Measurements from ENCODE around the gene SLC6A18. TPM values are rescaled to one million over a fixed set of nuclear protein-coding genes. Genes with fewer than 3 reads are reported as not detected.

Gene SLC6A18
- total RNA-seq, 1 donor from 2014 or later, result not detected

DNA sequence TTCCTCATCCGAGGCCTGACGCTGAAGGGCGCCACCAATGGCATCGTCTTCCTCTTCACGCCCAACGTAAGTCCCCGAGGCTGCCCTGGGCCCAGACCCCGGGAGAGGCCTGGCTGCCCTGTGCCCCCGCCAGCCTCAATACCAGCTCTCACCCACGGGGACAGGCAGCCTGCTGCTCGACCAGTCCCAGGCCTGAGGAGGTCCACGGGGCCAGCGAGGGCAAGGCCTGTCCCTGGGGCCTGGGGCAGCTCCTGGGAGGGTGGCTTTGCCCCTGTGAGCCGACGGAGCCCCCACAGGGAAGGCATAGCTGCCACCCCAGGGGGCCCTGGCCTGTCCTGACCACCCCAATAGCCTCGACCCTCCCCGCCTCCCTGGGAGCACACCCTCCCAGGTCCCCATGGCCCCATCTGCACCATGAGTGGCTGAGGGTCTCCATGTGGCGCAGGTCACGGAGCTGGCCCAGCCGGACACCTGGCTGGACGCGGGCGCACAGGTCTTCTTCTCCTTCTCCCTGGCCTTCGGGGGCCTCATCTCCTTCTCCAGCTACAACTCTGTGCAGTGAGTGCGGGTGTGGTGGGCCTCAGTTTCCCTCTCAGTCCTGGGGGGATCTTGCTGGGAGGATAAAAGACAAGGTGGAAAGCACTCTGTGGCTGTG, 11.5 kb upstream of the SLC6A18 start:
- Histone ChIP-seq H3K9me3 (no peaks in the 10 kb centered on the region), H3K27me3 (no peaks in the 10 kb centered on the region), H3K27ac (no peak overlapping the region), H3K4me1 (no peaks in the 10 kb centered on the region), H3K36me3 (no peaks in the 10 kb centered on the region), H3K4me3 (no peak overlapping the region)
- intact Hi-C loops (cut with DNase I), result no loop called here
- TF ChIP-seq, protein P1, sequence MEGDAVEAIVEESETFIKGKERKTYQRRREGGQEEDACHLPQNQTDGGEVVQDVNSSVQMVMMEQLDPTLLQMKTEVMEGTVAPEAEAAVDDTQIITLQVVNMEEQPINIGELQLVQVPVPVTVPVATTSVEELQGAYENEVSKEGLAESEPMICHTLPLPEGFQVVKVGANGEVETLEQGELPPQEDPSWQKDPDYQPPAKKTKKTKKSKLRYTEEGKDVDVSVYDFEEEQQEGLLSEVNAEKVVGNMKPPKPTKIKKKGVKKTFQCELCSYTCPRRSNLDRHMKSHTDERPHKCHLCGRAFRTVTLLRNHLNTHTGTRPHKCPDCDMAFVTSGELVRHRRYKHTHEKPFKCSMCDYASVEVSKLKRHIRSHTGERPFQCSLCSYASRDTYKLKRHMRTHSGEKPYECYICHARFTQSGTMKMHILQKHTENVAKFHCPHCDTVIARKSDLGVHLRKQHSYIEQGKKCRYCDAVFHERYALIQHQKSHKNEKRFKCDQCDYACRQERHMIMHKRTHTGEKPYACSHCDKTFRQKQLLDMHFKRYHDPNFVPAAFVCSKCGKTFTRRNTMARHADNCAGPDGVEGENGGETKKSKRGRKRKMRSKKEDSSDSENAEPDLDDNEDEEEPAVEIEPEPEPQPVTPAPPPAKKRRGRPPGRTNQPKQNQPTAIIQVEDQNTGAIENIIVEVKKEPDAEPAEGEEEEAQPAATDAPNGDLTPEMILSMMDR (IDR thresholded peaks at IDR 0.05), result no peak
- no peak for DNase-seq (ENCODE audit: low spot score in 2 of 2)

DNA sequence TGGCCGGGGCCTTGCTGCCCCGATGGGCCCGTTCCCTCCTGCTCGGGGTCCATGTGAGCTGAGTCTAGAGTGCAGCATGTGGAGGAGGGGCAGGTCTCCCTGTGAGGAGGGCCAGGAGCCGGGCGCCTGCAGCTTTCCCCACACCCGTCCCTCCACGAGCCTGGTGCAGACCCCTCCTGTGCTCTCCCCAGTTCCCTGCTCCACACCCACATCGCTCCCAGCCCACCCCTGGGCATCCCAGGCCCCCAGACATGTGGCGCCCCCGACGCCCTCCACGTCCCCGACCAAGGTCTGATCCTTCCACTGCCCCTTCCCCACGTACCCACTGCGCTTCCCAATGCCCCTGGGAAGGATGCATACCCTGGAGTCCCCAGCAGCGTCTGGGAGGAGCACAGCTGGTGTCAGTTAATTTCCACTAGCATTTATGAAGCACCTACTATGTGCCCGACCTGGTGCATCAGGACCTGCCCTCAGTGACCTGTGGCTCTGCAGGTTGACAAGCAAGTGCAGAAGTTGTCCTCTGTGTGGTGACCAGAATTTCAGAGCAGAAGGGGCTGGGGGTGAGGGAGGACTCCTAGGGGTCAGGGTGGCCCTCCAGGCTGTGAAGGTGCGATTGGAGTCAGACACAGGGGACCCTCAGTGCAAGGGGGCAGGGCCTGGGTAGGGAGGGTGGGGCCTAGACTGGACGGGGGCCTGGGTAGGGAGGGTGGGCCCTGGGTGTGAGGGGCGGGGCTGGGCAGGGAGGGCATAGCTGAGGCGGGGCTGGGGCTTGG, 10.8 kb upstream of the SLC6A18 start:
- intact Hi-C loops (cut with DNase I), result no loop called here
- TF ChIP-seq, protein P1 (IDR thresholded peaks at IDR 0.05), result no peak
- DNase-seq (ENCODE audit: low spot score in 2 of 2), result no peak
- no peaks in the 10 kb centered on the region for H3K4me1 ChIP-seq
- no peak overlapping the region for H3K27ac ChIP-seq
- no peaks in the 10 kb centered on the region for H3K9me3 ChIP-seq
- H3K4me3 ChIP-seq, result no peak overlapping the region
- H3K36me3 ChIP-seq, result no peaks in the 10 kb centered on the region
- H3K27me3 ChIP-seq, result no peaks in the 10 kb centered on the region

DNA sequence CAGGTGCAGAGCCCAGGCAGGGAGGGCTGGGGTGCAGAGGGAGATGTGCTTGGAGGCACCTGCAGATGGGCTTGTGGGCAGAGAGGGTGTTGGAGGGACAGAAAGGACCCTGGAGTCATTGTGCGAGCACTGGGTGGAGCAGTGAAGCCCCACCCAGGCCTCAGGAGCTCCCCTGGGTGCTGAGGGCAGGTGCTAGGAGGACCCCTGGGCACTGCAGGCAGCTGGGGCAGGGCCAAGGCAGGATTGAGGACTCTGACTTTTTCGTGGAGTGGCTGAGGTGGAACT, 10.3 kb upstream of the SLC6A18 start:
- no peaks in the 10 kb centered on the region for H3K4me1 ChIP-seq
- TF ChIP-seq, protein P1 (IDR thresholded peaks at IDR 0.05), result no peak

DNA sequence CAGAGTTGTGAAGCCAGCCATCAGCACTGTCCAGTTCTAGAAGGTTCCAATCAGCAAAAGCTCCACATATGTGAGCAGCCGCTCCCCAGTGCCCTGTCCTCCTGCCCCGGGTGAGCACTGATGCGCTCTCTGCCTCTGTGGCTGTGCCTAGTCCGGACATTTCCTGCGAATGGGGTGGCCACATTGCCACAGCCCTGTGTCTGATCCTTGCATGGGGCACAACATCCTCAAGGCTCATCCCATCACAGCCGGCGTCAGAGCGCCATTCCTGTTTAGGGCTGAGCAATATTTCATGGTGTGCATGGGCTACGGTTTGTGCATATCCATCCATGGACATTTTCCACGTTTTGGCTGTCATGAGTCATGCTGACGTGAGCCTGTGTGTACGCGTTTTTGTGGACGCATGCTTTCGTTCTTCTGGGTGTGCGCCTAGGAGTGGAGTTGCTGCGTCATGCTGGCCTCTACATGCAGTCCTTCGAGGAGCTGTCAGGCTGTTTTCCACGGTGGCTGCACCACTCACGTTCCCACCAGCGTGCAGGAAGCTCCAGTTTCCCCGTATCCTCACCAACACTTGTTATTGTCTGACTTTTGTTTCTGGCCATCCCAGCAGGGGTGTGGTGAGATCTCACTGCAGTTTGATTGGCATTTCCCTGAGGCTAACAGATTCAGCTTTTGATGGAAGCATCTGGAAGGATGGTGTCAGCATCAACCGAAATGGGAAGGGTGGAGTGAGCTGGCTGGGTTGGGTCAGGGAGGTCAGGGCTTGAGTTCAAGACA, 9.7 kb upstream of the SLC6A18 start:
- no peaks in the 10 kb centered on the region for H3K4me1 ChIP-seq
- H3K27me3 ChIP-seq, result no peaks in the 10 kb centered on the region
- no peaks in the 10 kb centered on the region for H3K36me3 ChIP-seq
- no peak overlapping the region for H3K4me3 ChIP-seq
- no peaks in the 10 kb centered on the region for H3K9me3 ChIP-seq
- intact Hi-C loops (cut with DNase I), result no loop called here
- no peak overlapping the region for H3K27ac ChIP-seq
- DNase-seq (ENCODE audit: low spot score in 2 of 2), result no peak
- TF ChIP-seq, protein P1 (IDR thresholded peaks at IDR 0.05), result no peak

More for the DNA sequence above, 10.3 kb upstream of the SLC6A18 start:
- Histone ChIP-seq H3K27ac (no peak overlapping the region), H3K36me3 (no peaks in the 10 kb centered on the region), H3K4me3 (no peak overlapping the region), H3K27me3 (no peaks in the 10 kb centered on the region), H3K9me3 (no peaks in the 10 kb centered on the region)
- intact Hi-C loops (cut with DNase I), result no loop called here
- no peak for DNase-seq (ENCODE audit: low spot score in 2 of 2)

DNA sequence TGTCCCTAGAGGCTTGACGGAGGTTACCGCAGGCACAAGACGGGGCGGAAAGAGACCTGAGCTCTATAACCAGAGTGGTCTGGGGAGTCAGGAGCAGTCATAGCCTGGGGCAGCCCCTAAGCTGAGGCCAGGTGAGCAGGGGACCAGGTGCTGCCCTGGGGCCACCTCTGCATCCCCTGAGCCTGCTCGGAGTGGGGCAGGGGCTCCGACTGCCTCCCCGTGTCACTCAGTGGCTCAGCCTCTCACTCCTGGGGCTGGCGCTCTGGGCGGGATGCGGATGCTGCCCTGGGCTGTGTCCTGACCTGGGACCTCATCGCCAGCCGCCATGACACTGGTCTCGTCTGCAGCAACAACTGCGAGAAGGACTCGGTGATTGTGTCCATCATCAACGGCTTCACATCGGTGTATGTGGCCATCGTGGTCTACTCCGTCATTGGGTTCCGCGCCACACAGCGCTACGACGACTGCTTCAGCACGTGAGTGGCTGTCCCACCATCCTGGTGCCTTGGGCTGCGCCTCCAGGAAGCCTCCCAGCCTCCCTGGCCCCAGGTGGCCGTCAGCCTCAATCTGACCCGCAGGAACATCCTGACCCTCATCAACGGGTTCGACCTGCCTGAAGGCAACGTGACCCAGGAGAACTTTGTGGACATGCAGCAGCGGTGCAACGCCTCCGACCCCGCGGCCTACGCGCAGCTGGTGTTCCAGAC, 8.8 kb upstream of the SLC6A18 start:
- Histone ChIP-seq H3K4me1 (no peaks in the 10 kb centered on the region), H3K27me3 (no peaks in the 10 kb centered on the region), H3K4me3 (no peak overlapping the region), H3K27ac (no peak overlapping the region), H3K36me3 (no peaks in the 10 kb centered on the region), H3K9me3 (no peaks in the 10 kb centered on the region)
- intact Hi-C loops (cut with DNase I), result no loop called here
- TF ChIP-seq, protein P1 (IDR thresholded peaks at IDR 0.05), result no peak
- DNase-seq (ENCODE audit: low spot score in 2 of 2), result no peak
